Brain pericyte (primary cell): ENCODE measurements around the gene EEIG1.

Experiments used
- DNase-seq: peaks from one replicate; pipeline ENCODE4 v3.0.0-alpha.2; 2012; ENCODE audit warnings: low read depth, low spot score

Gene EEIG1

GRCh38 chr9:127959841-127960409, 20.9 kb downstream of the EEIG1 start:
- DNase-seq, result no peak

DNA sequence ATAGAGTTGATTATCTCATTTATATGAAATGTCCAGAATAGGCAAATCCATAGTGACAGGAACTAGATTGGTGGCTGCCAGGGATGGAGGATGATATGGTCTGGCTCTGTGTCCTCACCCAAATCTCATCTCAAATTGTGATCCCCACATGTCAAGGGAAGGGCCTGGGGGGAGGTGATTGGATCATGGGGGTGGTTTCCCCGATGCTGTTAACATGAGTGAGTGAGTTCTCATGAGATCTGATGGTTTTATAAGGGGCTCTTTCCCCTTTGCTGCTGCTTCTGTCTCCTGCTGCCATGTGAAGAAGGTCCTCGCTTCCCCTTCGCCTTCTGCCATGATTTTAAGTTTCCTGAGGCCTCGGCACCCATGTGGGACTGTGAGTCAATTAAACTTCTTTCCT, 21.4 kb downstream of the EEIG1 start:
- DNase-seq, result no peak

- no peak for DNase-seq
Observed at GRCh38 chr9:127958728-127959127, 22.1 kb downstream of the EEIG1 start.

GRCh38 chr9:127955294-127956015, 25.3 kb downstream of the EEIG1 start:
- no peak for DNase-seq

DNA sequence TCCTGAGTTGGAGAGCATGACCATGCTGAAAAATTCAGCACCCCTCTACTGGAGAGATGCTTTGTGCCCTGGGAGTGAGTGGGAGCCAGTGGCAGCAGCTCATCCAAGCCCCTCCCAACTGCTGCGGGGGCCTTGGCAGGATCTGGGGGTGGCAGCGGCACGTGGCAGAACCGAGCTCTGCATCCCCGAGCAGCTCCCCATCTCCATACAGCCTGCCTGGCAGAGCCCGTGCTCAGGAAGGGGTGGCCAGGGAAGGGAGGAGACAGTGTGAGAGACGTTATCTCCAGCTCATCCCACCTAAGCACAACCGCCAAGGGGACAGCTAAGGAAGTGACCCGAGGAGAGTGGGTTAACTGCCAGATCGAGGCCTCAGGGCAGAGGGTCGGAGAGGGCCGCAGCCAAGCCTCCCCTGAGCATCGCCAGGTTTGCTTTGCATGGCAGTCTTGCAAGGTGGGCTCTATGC, 25.9 kb downstream of the EEIG1 start:
- DNase-seq, result no peak

DNA sequence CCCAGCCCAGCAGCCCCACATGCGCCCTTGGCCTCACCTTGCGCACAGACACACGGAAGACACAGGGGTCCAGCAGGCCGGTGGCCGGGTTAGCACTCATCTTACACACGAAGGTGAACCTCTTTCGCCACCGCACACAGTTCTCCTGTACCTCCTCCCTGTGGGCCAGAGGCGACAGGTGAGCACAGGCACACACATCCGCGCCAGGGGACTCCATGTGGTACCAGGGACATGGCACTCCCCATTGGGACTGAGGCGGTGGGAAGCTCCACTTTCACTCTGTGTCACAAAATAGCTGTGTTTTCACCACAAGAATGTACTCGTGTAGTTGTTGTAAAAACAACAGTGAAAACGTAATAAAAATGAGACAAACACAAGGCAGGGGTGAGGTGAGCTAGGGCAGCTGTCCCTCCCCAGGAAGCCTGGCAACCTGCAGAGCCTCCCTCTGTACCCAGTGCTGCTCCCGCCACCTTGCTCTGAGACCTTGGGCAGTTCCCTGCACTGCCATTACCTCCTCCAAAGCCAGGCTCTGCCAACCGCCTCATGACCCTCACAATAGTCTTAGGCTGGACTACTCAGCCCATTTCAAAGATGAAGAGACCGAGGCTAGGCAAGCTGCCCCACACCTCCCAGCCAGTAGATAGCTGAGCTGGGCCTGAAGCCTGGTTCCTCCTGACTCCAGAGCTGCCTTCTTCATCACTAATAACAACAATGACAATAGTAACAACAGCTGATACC, 26.9 kb downstream of the EEIG1 start:
- no peak for DNase-seq

DNA sequence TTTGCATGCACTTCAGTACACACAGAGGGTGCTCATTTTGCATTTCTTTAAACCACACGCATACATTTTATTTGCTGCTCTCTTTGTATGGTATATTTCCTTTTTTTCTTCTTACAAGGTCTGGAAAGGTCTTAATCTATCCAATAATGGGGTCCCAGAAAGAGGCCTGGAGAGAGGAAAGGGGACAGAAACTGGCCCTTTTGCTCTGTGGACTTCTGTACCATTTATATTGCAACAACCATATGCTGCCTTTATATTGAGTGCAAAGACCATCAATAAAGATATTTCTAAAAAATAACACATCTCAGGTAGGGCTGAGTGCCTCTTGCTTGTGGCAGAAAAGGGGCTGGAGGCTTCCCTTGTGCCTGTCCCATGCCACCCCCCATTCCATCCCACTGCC, 27.6 kb downstream of the EEIG1 start:
- DNase-seq, result no peak

GRCh38 chr9:127950513-127951289, 30.1 kb downstream of the EEIG1 start:
- DNase-seq, result no peak

- no peak for DNase-seq
Observed at GRCh38 chr9:127949827-127950512, 30.8 kb downstream of the EEIG1 start.

- no peak for DNase-seq
Observed at GRCh38 chr9:127947841-127948710, 32.7 kb downstream of the EEIG1 start.

DNA sequence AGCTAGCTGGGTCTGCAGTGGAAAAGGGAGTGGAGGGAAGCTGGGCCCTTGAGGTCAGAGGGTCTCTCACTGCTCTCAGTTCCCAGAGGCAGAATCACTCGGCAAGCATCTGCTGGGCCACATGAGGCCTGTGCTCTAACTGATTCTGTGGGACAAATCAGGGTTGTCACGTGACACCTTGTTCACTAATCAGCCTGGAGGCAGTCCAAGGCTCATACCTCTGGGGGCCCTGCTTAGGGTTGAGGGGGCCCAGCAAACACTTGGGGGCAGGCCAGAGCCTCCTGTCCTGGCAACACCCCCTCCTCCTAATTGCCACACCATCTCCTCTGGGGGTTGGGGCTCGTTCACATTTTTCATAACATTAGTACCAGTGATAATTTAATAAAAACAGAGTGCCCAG, 34.1 kb downstream of the EEIG1 start:
- no peak for DNase-seq

GRCh38 chr9:127945942-127946341, 34.8 kb downstream of the EEIG1 start:
- DNase-seq, result no peak

DNA sequence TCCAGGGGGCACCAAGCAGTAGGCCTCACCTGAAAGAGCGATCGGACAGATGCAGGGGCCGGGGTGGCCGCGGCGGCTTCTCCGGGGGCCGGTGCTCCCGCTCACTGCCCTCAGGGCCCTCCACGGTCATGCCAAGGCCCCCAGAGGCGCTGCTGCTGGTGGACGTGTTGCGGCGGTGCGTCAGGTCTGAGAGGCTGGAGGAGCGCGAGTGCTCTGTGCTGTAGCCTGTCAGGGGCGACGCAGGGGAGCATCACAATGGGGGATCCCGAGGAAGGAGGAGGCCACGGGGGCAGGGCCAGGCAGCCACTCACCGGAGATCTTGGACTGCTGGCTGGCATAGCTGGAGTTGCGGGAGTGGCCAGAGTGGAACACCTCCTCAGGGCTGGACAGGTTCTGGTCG, 35.5 kb downstream of the EEIG1 start:
- no peak for DNase-seq

- no peak for DNase-seq
Observed at GRCh38 chr9:127944586-127945218, 36.1 kb downstream of the EEIG1 start.

DNA sequence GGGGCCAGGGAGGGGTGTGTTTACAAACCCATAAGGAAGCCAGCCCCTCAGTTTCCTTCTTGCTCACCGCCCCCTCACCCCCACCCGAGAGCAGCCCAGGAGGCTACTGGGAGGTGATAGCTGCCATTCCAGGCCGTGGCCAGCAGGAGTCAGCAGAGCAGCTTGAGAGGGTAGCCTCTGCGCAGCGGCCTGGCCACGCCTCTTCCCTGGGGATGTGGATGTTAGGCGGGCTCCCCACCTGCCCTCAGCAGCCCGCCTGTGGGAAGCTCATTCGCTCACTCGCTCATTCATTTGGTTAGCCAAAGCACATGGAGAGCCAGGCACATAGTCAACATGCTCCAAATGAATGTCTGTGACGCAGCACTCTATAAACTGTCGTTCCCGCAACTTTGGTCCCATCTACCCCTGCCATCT, 37.1 kb downstream of the EEIG1 start:
- no peak for DNase-seq

GRCh38 chr9:127943011-127943662, 37.7 kb downstream of the EEIG1 start:
- DNase-seq, result no peak

DNA sequence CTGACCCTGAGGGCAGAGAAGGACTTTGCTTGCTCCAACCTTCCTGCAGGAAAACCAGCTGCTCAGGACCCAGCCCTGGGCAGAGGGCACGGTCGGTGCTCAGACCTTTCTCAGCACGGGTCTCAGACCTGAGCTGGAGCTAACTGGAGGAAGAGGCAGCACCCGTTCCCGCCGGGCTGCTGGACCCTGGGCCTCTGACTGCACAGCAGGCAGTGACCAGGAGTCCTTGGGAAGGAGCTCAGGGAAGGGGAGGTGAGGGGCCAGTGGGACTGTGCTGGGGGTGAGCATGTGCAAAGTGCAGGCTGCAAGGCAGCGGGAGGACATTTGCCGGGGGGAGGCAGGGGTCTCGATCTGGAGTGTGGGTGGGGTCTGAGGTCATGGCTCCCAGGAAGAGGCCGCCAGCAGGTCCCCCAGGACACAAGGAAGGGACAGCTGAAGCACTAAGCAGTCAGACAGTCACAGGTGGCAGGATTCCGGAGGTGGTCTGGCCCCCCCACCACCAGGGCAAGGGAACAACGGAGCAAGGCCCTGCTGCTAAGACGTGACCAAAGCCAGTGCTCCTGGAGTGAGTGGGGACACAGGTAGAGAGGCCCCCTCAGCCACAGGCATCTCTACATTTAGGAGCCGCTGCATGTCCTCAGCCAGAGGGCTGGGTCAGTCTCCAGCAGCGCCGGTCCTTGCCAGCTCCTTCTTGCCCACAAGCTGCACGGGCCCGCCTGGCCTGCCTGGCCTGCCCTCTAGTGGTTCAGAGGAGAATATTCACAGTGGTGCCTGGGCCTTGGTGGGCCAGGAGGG, 38.4 kb downstream of the EEIG1 start:
- no peak for DNase-seq

DNA sequence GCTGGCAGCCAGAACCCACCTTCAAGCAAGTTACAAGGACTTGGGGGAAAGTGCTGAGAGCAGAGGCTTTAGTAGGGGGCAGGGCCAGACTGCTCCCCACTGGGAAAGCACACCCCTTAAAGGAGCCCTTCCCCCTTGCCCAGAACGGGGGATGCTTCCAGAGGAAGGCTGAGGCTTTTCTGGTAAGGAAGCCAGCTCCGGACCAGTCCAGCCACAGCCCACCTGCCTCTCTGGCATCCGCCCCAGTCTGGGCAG, 38.9 kb downstream of the EEIG1 start:
- DNase-seq, result no peak
